HK-2 (cell line): ENCODE measurements around the gene TEDC2.
"Not testable (repeated sequence)": the region's sequence is repeated elsewhere in the genome, so short reads cannot be mapped to it uniquely, and the experiment has no call there.

ENCODE experiments used
- DNase-seq: peaks from one replicate; pipeline ENCODE4 v3.0.0-alpha.2; 2018; ENCODE audit not compliant: unreplicated experiment

Gene TEDC2

GRCh38 chr16:2477327-2477726 is 17.4 kb downstream of the TEDC2 start:
- no peak for DNase-seq

DNA sequence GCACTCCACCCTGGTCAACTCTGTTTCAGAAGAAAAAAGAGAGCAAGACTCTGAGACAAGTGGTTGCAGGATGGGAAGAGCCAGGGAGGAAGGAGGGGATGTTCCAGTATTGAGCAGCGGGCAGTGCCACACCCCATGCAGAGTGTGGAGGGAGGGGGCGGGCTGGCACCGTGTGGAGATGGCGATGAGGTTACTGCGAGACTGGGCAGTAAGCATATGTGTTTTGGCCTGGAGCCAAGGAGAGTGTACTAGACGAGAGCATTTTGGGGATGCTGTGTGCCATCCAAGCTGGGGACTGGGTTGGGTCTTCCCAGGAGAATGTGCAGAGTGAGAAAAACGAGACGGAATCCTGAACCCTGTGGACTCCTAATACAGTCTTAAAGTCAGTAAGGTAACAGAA is 18.4 kb downstream of the TEDC2 start:
- DNase-seq = no peak

- DNase-seq = not testable (repeated sequence)
Measured at GRCh38 chr16:2479996-2480395, 20.1 kb downstream of the TEDC2 start.

DNA sequence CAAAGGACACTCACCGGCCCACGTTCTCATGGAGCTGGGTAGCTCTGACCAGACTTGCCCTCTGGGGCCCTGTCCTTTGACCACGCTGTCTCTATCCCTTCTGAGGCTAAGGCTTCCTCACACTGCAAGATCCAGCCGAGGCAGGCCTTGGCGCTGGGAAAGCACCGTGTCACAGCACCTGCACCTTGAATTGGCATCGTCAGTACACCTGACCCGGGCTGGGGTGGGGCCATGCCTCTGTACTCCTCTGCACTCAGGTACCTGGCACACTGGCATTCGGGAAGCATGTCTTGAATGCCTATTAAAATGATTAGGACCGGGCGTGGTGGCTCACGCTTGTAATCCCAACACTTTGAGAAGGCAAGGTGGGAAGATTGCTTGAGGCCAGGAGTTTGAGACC is 21.0 kb downstream of the TEDC2 start:
- no peak for DNase-seq

- no peak for DNase-seq
Measured at GRCh38 chr16:2481676-2482075, 21.8 kb downstream of the TEDC2 start.

DNA sequence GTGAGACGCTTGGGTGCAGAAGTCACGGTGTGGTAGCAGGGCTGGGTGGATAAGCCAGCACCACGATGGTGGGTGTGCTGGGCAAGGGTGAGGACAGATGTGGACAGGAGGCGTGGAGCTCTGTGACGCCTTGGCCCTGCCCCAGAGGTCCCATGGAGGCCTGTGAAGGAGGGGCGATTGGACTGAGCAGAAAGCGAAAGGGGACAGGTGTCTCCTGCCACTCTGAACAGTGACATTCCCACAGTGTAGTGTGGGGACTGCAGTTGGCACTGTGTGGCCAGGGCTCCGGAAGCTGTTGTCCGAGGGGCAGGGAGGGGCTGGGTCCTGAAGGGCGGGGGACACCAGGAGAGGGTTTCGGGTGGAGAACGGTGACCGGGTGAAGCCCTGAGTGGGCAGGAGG is 22.3 kb downstream of the TEDC2 start:
- DNase-seq = no peak

DNA sequence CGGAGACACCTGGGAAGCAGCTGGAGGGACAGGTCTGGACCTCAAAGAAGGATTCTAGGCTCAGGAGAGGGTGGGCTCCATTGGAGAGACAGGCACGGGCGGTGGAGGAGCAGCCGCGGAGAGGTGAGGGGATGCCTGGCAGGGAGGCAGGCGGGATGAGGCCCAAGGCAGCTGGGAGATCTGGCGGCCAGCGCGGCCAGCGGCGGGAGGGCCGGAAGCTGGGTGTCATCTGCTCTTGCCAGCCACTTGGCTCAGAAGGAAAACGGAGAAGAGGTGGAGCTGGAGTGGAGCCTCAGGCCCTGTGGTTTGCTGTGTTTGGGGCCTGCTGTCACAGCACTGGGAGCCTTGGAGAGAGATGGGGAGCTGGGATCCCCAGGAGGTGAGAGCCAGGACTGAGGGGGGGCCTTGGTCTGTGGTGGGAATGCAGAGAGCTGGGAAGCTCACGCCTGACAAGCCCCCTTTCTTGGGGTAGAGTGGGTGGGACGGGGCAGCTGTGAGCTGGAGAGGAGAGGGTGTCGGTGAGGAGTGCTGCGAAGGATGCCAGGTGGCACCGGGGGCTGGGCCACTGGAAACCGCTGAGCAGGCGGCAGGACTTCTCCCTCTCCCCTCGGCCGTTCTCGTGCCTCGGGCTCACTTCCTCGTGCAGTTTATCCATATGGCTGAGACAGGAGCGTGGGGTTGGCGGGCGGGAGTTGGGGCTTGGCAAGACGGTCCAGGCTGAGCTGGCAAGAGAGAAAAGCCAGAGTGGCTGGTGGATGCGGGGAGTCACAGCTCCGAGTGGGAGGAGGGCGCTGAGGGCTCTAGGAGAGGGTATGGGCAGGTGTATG is 23.0 kb downstream of the TEDC2 start:
- DNase-seq = no peak

- no peak for DNase-seq
Measured at GRCh38 chr16:2483939-2484897, 24.3 kb downstream of the TEDC2 start.

DNA sequence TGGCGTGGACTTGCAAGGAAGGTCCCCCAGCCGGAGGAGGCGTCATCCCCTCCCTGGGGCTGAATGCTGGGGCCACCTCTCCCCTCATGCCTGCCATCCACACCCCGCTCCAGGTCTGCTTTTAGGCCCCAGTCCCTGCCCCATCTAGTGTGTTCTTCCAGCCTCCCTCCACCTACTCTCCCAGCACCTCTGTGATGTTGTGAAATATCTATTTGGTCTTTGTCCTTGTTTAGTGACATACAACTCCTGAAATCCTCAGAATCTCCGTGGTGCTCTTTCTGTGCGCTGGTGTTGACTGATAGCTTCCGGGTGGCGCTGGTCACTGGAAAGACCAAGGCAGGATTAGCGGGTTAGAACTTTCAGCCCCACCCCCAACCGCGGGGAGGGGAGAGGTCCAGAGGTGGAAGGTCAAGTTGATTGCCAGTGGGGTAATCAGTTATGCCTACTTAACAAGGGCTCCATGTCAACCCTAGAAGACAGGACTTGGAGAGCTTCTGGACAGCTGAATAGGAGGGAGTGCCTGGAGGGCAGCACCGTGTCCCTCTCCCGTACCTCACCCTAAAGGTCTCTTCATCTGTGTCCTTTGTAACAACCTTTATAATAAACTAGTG is 25.1 kb downstream of the TEDC2 start:
- no peak for DNase-seq

GRCh38 chr16:2485811-2486507 is 26.1 kb downstream of the TEDC2 start:
- no peak for DNase-seq

- peak; percentile 49 for DNase-seq
Measured at GRCh38 chr16:2486645-2487516, 27.0 kb downstream of the TEDC2 start.

DNA sequence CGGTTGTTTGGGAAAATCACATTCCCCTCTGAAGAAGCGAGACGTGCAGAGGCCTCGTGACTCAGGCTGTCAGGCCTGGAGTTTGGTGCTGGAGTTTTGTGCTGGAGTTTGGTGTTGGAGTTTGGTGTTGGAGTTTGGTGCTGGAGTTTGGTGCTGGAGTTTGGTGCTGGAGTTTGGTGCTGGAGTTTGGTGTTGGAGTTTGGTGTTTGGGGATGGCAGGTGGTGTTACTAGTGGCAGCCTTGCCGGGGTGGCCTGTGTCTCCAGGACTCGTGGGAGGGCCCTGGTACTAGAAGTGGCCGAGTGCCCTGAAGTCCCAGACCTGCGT is 27.6 kb downstream of the TEDC2 start:
- no peak for DNase-seq

DNA sequence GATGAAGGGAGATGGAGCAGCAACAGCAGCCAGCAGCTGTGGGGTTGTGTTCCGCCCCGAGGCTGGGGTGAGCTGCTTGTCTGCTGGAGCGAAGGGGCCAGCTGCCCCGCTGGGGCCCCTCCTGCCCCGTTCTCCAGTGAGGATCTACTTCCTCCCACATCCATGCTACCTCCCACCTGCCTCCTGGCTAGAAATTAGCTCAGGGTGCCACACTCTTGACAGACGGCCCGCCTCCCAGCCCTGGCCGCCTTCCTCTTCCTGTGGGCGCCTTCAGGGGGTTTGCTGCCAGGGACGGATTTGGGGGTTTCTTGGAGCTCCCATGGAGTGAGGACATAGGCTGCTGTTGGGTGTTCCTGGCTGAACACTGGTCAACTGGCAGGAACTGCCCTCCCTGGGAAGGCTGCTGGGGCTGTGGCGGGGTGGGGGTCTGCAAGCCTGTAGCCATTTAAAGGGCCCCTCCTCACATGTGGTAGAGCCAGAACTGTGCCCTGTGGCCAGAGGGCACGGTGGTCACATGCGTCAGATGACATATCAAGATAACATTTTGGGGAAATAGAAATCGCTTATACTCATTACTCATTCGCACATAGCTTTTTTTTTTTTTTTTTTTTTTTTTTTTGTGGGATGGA is 28.1 kb downstream of the TEDC2 start:
- no peak for DNase-seq

DNA sequence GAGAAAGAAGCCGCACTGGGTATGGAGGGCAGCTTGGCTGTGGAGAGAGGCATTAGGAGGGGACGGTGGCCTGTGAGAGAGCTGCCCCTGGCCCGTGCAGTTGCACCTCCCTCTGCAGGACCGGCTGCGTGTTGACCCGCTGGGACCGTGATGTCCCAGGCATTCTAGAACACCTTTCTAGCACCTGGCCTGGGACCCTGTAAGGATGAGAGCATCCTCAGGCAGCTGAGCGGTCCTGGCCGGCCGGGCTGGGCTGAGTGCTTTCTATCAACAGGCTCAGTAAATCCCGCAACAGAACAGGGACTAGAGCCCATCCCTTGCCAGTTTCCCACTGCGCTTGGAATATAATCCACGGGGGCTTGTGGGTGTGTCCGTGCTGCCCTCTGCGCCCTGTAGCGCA is 29.7 kb downstream of the TEDC2 start:
- no peak for DNase-seq

GRCh38 chr16:2490190-2491105 is 30.5 kb downstream of the TEDC2 start:
- DNase-seq = no peak

GRCh38 chr16:2492292-2492691 is 32.4 kb downstream of the TEDC2 start:
- DNase-seq = no peak

DNA sequence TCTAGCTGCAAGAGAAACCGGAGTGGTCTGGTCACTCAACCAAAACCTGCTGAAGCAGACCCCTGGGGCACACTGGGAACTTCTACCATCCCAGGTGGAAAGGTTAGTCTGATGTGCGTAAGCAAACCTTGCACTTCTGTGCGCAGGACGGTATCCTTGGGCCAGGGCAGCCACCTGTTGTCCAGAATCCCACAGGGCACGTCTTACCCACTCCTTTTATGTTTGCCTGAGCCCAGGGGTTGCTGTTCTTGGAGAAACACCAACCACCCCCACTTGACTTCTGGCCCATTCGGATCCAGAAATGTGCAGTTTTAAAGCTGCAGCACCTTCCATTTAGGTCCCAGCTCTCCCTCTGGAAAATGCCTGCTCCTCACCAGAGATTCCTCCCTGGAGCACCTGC is 33.7 kb downstream of the TEDC2 start:
- no peak for DNase-seq

- DNase-seq = no peak
Measured at GRCh38 chr16:2494616-2495015, 34.7 kb downstream of the TEDC2 start.

DNA sequence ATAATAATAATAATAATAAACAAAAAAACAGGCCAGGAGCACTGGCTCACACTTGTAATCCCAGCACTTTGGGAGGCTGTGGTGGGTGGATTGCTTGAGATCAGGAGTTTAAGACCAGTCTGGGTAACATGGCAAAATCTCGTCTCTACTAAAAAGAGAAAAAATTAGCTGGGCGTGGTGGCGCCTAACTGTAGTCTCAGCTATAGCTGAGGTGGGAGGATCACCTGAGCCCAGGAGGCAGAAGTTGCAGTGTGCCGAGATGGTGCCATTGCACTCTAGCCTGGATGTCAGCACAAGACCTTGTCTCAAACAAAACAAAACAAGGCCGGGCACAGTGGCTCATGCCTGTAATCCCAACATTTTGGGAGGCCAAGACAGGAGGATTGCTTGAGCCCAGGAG is 35.1 kb downstream of the TEDC2 start:
- DNase-seq = no peak
